Ishikawa (cell line): ENCODE measurements around the gene EVX2.

Experiments
- CEBPB ChIP-seq: IDR thresholded peaks from 2 replicates; pipeline ENCODE4 v1.6.1; 2012
- CREB1 ChIP-seq: IDR thresholded peaks from 2 replicates; pipeline ENCODE4 v1.6.1; 2012; ENCODE audit warnings: low read depth
- EGR1 ChIP-seq: IDR thresholded peaks from 2 replicates; pipeline ENCODE4 v1.6.1; 2012
- EP300 ChIP-seq: IDR thresholded peaks from 2 replicates; pipeline ENCODE4 v1.6.1; 2012; ENCODE audit warnings: borderline replicate concordance
- FOXM1 ChIP-seq: IDR thresholded peaks from 2 replicates; pipeline ENCODE4 v1.6.1; 2012; ENCODE audit warnings: low read depth, borderline replicate concordance
- MAX ChIP-seq: IDR thresholded peaks from 2 replicates; pipeline ENCODE4 v1.6.1; 2012
- NFIC ChIP-seq: IDR thresholded peaks from 2 replicates; pipeline ENCODE4 v1.6.1; 2012
- REST ChIP-seq: IDR thresholded peaks from 2 replicates; pipeline ENCODE4 v1.6.1; 2012; ENCODE audit warnings: low read depth, mild to moderate bottlenecking
- TAF1 ChIP-seq: IDR thresholded peaks from 2 replicates; pipeline ENCODE4 v1.6.1; 2012; ENCODE audit warnings: low read depth, mild to moderate bottlenecking
- TCF12 ChIP-seq: IDR thresholded peaks from 2 replicates; pipeline ENCODE4 v1.6.1; 2012; ENCODE audit warnings: low read depth
- TEAD4 ChIP-seq: IDR thresholded peaks from 2 replicates; pipeline ENCODE4 v1.6.1; 2012
- USF1 ChIP-seq: IDR thresholded peaks from 2 replicates; pipeline ENCODE4 v1.6.1; 2012
- YY1 ChIP-seq: IDR thresholded peaks from 2 replicates; pipeline ENCODE4 v1.6.1; 2012; ENCODE audit warnings: low read depth
- ZBTB7A ChIP-seq: IDR thresholded peaks from 2 replicates; pipeline ENCODE4 v1.6.1; 2012; ENCODE audit warnings: low read depth

Gene EVX2

GRCh38 chr2:176035013-176035691, 48.6 kb downstream of the EVX2 start:
- TF ChIP-seq CEBPB = no peak
- TF ChIP-seq EGR1 = no peak
- TF ChIP-seq TEAD4 = no peak
- TF ChIP-seq EP300 = no peak
- no peak for TF ChIP-seq FOXM1
- TF ChIP-seq MAX = no peak
- no peak for TF ChIP-seq NFIC
- TF ChIP-seq CREB1 = no peak
- no peak for TF ChIP-seq REST
- no peak for TF ChIP-seq ZBTB7A
- no peak for TF ChIP-seq YY1
- no peak for TF ChIP-seq USF1

- TF ChIP-seq ZBTB7A = no peak
- TF ChIP-seq NFIC = no peak
- TF ChIP-seq EGR1 = no peak
- no peak for TF ChIP-seq USF1
- no peak for TF ChIP-seq EP300
- TF ChIP-seq TCF12 = no peak
- no peak for TF ChIP-seq CREB1
- TF ChIP-seq TAF1 = no peak
Measured at GRCh38 chr2:176027806-176028205, 56.0 kb downstream of the EVX2 start.
